B cell (primary cell): ENCODE results near the gene CEACAM1. TPM values are rescaled to one million over a fixed set of nuclear protein-coding genes. Genes with fewer than 3 reads are reported as not detected.
"Not testable (repeated sequence)": the region's sequence is repeated elsewhere in the genome, so short reads cannot be mapped to it uniquely, and the experiment has no call there.

Experiments
- ATAC-seq: fragments of 200-7000 bp; cut with Tn5 transposase; one replicate; pipeline ENCODE4 v1.10.0; 2021; ENCODE audit warnings: low read depth, mild to moderate bottlenecking, moderate number of reproducible peaks, moderate library complexity
- CTCF ChIA-PET: fragments of 350-600 bp; sonication (Branson Sonifier 250); formaldehyde crosslinking; loops from one replicate; lab custom pipeline; 2021; ENCODE audit warnings: antibody characterized with exemption, inconsistent platforms; lab: Charles Lee
- POLR2A ChIA-PET: fragments of 350-600 bp; sonication (Branson Sonifier 250); formaldehyde crosslinking; loops from one replicate; lab custom pipeline; 2021; ENCODE audit warnings: antibody characterized with exemption; lab: Charles Lee
- DNase-seq: peaks from one replicate; pipeline ENCODE4 v3.0.0; 2013
- H2AFZ ChIP-seq: 2 replicates; pipeline ENCODE4 v1.6.1; 2012; ENCODE audit warnings: mild to moderate bottlenecking, low read depth, low read length; ENCODE audit not compliant: insufficient read depth, poor library complexity, severe bottlenecking
- H3K27ac ChIP-seq, 2 donors: 1 replicate in 1 of 2; 2 replicates in 1 of 2; pipeline ENCODE4 v1.5.1; 2012 to 2013; ENCODE audit warnings: low read length in 2 of 2, mild to moderate bottlenecking in 2 of 2, moderate library complexity in 1 of 2
- H3K27me3 ChIP-seq, 4 experiments: fragments of 200-600 bp in 1 of 4; sonication (generic) in 1 of 4; replicated peaks in 1 of 4; 1 replicate in 2 of 4; 2 replicates in 2 of 4; pipeline versions ENCODE4 v1.6.1 to v1.7.0; 2013 to 2016; ENCODE audit warnings: low read length in 3 of 4, mild to moderate bottlenecking in 2 of 4, mixed read lengths in 1 of 4, moderate library complexity in 1 of 4; ENCODE audit not compliant: insufficient read depth in 4 of 4, control insufficient read depth in 3 of 4; ENCODE audit errors: control extremely low read depth in 1 of 4
- H3K36me3 ChIP-seq, 2 experiments: replicated peaks in 1 of 2; 1 replicate in 1 of 2; 2 replicates in 1 of 2; pipeline versions ENCODE4 v1.6.1 to v1.7.1; 2013; ENCODE audit warnings: low read length in 1 of 2; ENCODE audit not compliant: insufficient read depth in 2 of 2, control insufficient read depth in 1 of 2; ENCODE audit errors: control extremely low read depth in 1 of 2, extremely low read depth in 1 of 2
- H3K4me1 ChIP-seq, 2 donors: fragments of 200-600 bp in 1 of 2; sonication (generic) in 1 of 2; 1 replicate in 1 of 2; 2 replicates in 1 of 2; pipeline versions ENCODE4 v1.5.1 to v1.6.1; 2013 to 2017; ENCODE audit warnings: low read length in 2 of 2; ENCODE audit not compliant: control insufficient read depth in 2 of 2, insufficient read depth in 2 of 2
- H3K4me2 ChIP-seq: replicated peaks from 2 replicates; pipeline ENCODE3; 2012; ENCODE audit warnings: mild to moderate bottlenecking, low read depth, low read length; ENCODE audit not compliant: poor library complexity, severe bottlenecking
- H3K4me3 ChIP-seq, 5 experiments: fragments of 200-600 bp in 1 of 5; sonication (generic) in 1 of 5; 1 replicate in 3 of 5; 2 replicates in 2 of 5; pipeline versions ENCODE4 v1.5.1 to v1.7.0; 2011 to 2016; ENCODE audit warnings: low read length in 4 of 5, mild to moderate bottlenecking in 4 of 5, low read depth in 2 of 5, control low read depth in 1 of 5, moderate library complexity in 1 of 5; ENCODE audit not compliant: insufficient read depth in 1 of 5; ENCODE audit errors: control extremely low read depth in 1 of 5, extremely low read depth in 1 of 5
- H3K79me2 ChIP-seq: fragments of 200-600 bp; sonication (generic); one replicate; pipeline ENCODE4 v1.6.0; 2016; ENCODE audit warnings: low read length; ENCODE audit not compliant: control insufficient read depth, insufficient read depth
- H3K9ac ChIP-seq: fragments of 200-600 bp; sonication (generic); 2 replicates; pipeline ENCODE4 v1.6.1; 2017; ENCODE audit warnings: mild to moderate bottlenecking, low read length, moderate library complexity
- H3K9me3 ChIP-seq, 3 donors: one replicate each; pipeline versions ENCODE4 v1.6.1 to v1.7.1; 2013; ENCODE audit warnings: low read length in 2 of 3; ENCODE audit not compliant: control insufficient read depth in 2 of 3, insufficient read depth in 1 of 3; ENCODE audit errors: control extremely low read depth in 1 of 3
- H4K20me1 ChIP-seq: 2 replicates; pipeline ENCODE4 v1.6.0; 2012; ENCODE audit warnings: mild to moderate bottlenecking, low read length; ENCODE audit not compliant: insufficient read depth, control insufficient read depth, poor library complexity, severe bottlenecking
- H3K27ac Mint-ChIP-seq: one replicate; pipeline ENCODE4 v1.8.0; 2021; ENCODE audit warnings: mixed read lengths
- H3K27me3 Mint-ChIP-seq: one replicate; pipeline ENCODE4 v1.8.0; 2021; ENCODE audit warnings: mixed read lengths
- H3K4me1 Mint-ChIP-seq: one replicate; pipeline ENCODE4 v1.8.0; 2021; ENCODE audit warnings: mixed read lengths
- H3K4me3 Mint-ChIP-seq: one replicate; pipeline ENCODE4 v1.8.0; 2021; ENCODE audit warnings: mixed read lengths
- H3K9me3 Mint-ChIP-seq: one replicate; pipeline ENCODE4 v1.8.0; 2022; ENCODE audit warnings: mixed read lengths; ENCODE audit not compliant: insufficient read depth
- CTCF ChIP-seq: fragments of 200-600 bp; IDR thresholded peaks from one replicate; pipeline ENCODE4 v1.8.0; 2022; ENCODE audit warnings: antibody characterized with exemption, mild to moderate bottlenecking
- EZH2 ChIP-seq: IDR thresholded peaks from 2 replicates; pipeline ENCODE4 v1.6.1; 2012; ENCODE audit warnings: borderline replicate concordance, low read depth, mild to moderate bottlenecking, moderate library complexity, low read length; ENCODE audit not compliant: insufficient read depth, poor library complexity, severe bottlenecking
- WGBS: methylation state at CpG from one replicate; pipeline ENCODE4 v1.1.5; 2013; ENCODE audit warnings: missing lambda C conversion rate; ENCODE audit not compliant: insufficient coverage; 5-methylcytosine and 5-hydroxymethylcytosine counted together
- intact Hi-C: fragments of 100-400 bp; cut with micrococcal nuclease; formaldehyde crosslinking; loops from one replicate; pipeline ENCODE4 v1.10.0; 2022
- polyA plus RNA-seq: library from polyadenylated mRNA; depleted of rRNA; stranded (reverse); fragments of >200 nt; gene quantifications from 2 replicates; pipeline ENCODE4 v1.2.3, GENCODE V29; 2012
- total RNA-seq, 2 donors: library from RNA; stranded (reverse); fragments of 120-200 nt in 1 of 2; gene quantifications; 1 replicate in 1 of 2; 2 replicates in 1 of 2; pipeline versions ENCODE4 v1.2.3 to v1.2.4, GENCODE V29; 2013 to 2022

CEACAM1 gene
- total and polyA plus RNA-seq, 2 donors (not counting 1 experiment from before 2014, with no cell fraction given): 8.8 to 14.6 TPM

- TF ChIP-seq CTCF: no peak
- TF ChIP-seq EZH2: no peak
- H3K27ac Mint-ChIP-seq: no peak overlapping the region
Observed at GRCh38 chr19:42487032-42487797, 41.1 kb downstream of the CEACAM1 start.

GRCh38 chr19:42485036-42485435 lies 43.2 kb downstream of the CEACAM1 start:
- H3K27ac Mint-ChIP-seq, H3K27me3 ChIP-seq, H3K27me3 Mint-ChIP-seq, H3K4me2 ChIP-seq, H3K36me3 ChIP-seq, H3K9me3 Mint-ChIP-seq, H3K9me3 ChIP-seq, ATAC-seq, H3K9ac ChIP-seq, POLR2A ChIA-PET, H3K79me2 ChIP-seq, H3K4me3 Mint-ChIP-seq, H4K20me1 ChIP-seq, intact Hi-C loops, DNase-seq, H2AFZ ChIP-seq, H3K27ac ChIP-seq, H3K4me3 ChIP-seq: not testable (repeated sequence)
- WGBS: 86% methylated on average over 2 of the region's 4 CpGs
- H3K4me1 Mint-ChIP-seq: peaks cover 11% of the 10 kb centered on the region
- CTCF ChIA-PET: interaction anchor here (0.7 to 1.6 kb wide), 2 partner anchors 43 to 44 kb away, joined by 3 read pairs; partner anchors contain the start of gene CEACAM1
- H3K4me1 ChIP-seq: peaks cover 10 to 11% of the 10 kb centered on the region in 2 donors

More at GRCh38 chr19:42487032-42487797, 41.1 kb downstream of the CEACAM1 start:
- no peaks in the 10 kb centered on the region for H3K4me1 Mint-ChIP-seq
- H3K79me2 ChIP-seq: no peaks in the 10 kb centered on the region
- H3K27ac ChIP-seq: no peak overlapping the region
- no peaks in the 10 kb centered on the region for H3K9me3 ChIP-seq
- H3K4me2 ChIP-seq: no peak overlapping the region
- ATAC-seq: no peak
- no peak overlapping the region for H2AFZ ChIP-seq
- no peaks in the 10 kb centered on the region for H3K36me3 ChIP-seq
- no peaks in the 10 kb centered on the region for H3K27me3 Mint-ChIP-seq
- H3K4me3 Mint-ChIP-seq: no peak overlapping the region
- ChIA-PET CTCF (interaction anchor here (1.0 kb wide), 1 partner anchor 12 kb away, joined by 5 read pairs; no protein-coding TSS in a partner anchor), POLR2A (interaction anchor here (0.6 kb wide), 2 partner anchors 15 to 1730 kb away, joined by 4 to 12 read pairs; no protein-coding TSS in a partner anchor)
- no peak overlapping the region for H3K9ac ChIP-seq
- DNase-seq: no peak
- no peak overlapping the region for H3K4me3 ChIP-seq
- intact Hi-C loops: no loop called here
- no peaks in the 10 kb centered on the region for H3K9me3 Mint-ChIP-seq
- H4K20me1 ChIP-seq: no peaks in the 10 kb centered on the region
- WGBS: 100% methylated on average over 2 of the region's 3 CpGs
- H3K4me1 ChIP-seq: no peaks in the 10 kb centered on the region
- no peaks in the 10 kb centered on the region for H3K27me3 ChIP-seq
